ENCODE results near the gene ZMYM3. TPM values are rescaled to one million over a fixed set of nuclear protein-coding genes. Genes with fewer than 3 reads are reported as not detected.
A peak's percentile ranks its signal among the peaks of the same experiment; 100 is the strongest.

The ZMYM3 gene
- total RNA-seq, 2 experiments from 2014 or later, result 25.8 to 27.5 TPM

- no peak overlapping the region for H3K27ac Mint-ChIP-seq
- H3K36me3 Mint-ChIP-seq (ENCODE audit: low read depth), result no peaks in the 10 kb centered on the region
- intact Hi-C loops (cut with micrococcal nuclease), result no loop called here
- peaks cover 5% of the 10 kb centered on the region for H3K4me1 Mint-ChIP-seq (ENCODE audit: low read depth)
- DNase-seq (no peak), ATAC-seq (no peak)
- ChIA-PET CTCF (no interaction called here), POLR2A (no interaction called here)
- no peaks in the 10 kb centered on the region for H3K9me3 Mint-ChIP-seq
- TF ChIP-seq CTCF (IDR thresholded peaks at IDR 0.05), result no peak
- H3K4me3 Mint-ChIP-seq, result no peak overlapping the region
- no peaks in the 10 kb centered on the region for H3K27me3 Mint-ChIP-seq
Observed at GRCh38 chrX:71214152-71214551, 39.8 kb downstream of the ZMYM3 start.

- ChIA-PET CTCF (no interaction called here), POLR2A (interaction anchor here (0.6 kb wide), 1 partner anchor 307 kb away, joined by 3 read pairs; no protein-coding TSS in a partner anchor)
- no peak overlapping the region for H3K27ac Mint-ChIP-seq
- intact Hi-C loops (cut with micrococcal nuclease), result no loop called here
- peaks cover 5% of the 10 kb centered on the region for H3K4me1 Mint-ChIP-seq (ENCODE audit: low read depth)
- no peaks in the 10 kb centered on the region for H3K36me3 Mint-ChIP-seq (ENCODE audit: low read depth)
- no peaks in the 10 kb centered on the region for H3K9me3 Mint-ChIP-seq
- DNase-seq (no peak), ATAC-seq (no peak)
- no peak for TF ChIP-seq CTCF (IDR thresholded peaks at IDR 0.05)
- no peaks in the 10 kb centered on the region for H3K27me3 Mint-ChIP-seq
- H3K4me3 Mint-ChIP-seq, result no peak overlapping the region
Observed at GRCh38 chrX:71212536-71212935, 41.4 kb downstream of the ZMYM3 start.

- Mint-ChIP-seq H3K9me3 (no peaks in the 10 kb centered on the region), H3K27ac (no peak overlapping the region), H3K4me1 (ENCODE audit: low read depth) (no peaks in the 10 kb centered on the region), H3K27me3 (no peaks in the 10 kb centered on the region), H3K36me3 (ENCODE audit: low read depth) (no peaks in the 10 kb centered on the region), H3K4me3 (no peak overlapping the region)
- ATAC-seq (no peak), DNase-seq (no peak)
- ChIA-PET CTCF (no interaction called here), POLR2A (no interaction called here)
- TF ChIP-seq CTCF (IDR thresholded peaks at IDR 0.05), result no peak
- intact Hi-C loops (cut with micrococcal nuclease), result no loop called here
Observed at GRCh38 chrX:71210816-71211215, 43.1 kb downstream of the ZMYM3 start.

GRCh38 chrX:71199252-71200008 is 54.5 kb downstream of the ZMYM3 start:
- ChIA-PET CTCF (no interaction called here), POLR2A (no interaction called here)
- H3K27me3 Mint-ChIP-seq, result no peaks in the 10 kb centered on the region
- no peak for TF ChIP-seq CTCF (IDR thresholded peaks at IDR 0.05)
- H3K4me3 Mint-ChIP-seq, result no peak overlapping the region
- peaks cover 8% of the 10 kb centered on the region for H3K36me3 Mint-ChIP-seq (ENCODE audit: low read depth)
- DNase-seq (no peak), ATAC-seq (no peak)
- peak overlapping the region; percentile 57 for H3K27ac Mint-ChIP-seq
- peaks cover 16% of the 10 kb centered on the region for H3K4me1 Mint-ChIP-seq (ENCODE audit: low read depth)
- intact Hi-C loops (cut with micrococcal nuclease), result loop anchor here (10.0 kb wide), 2 partner anchors 55 to 85 kb away; partner anchors contain the start of genes NONO and ZMYM3
- no peaks in the 10 kb centered on the region for H3K9me3 Mint-ChIP-seq

- no peaks in the 10 kb centered on the region for H3K27me3 Mint-ChIP-seq
- intact Hi-C loops (cut with micrococcal nuclease), result loop anchor here (10.0 kb wide), 2 partner anchors 57 to 87 kb away; partner anchors contain the start of genes NONO and ZMYM3
Observed at GRCh38 chrX:71198066-71198465, 55.9 kb downstream of the ZMYM3 start.

More at GRCh38 chrX:71198066-71198465, 55.9 kb downstream of the ZMYM3 start:
- ChIA-PET POLR2A (interaction anchor here (0.8 to 2.2 kb wide), 3 partner anchors 16 to 86 kb away, joined by 5 to 8 read pairs (median 7); partner anchors contain the start of genes NONO and ZMYM3), CTCF (interaction anchor here (0.9 to 2.3 kb wide), 2 partner anchors 56 to 85 kb away, joined by 3 to 8 read pairs; partner anchors contain the start of genes NONO and ZMYM3)
- TF ChIP-seq CTCF (IDR thresholded peaks at IDR 0.05), result no peak
- Mint-ChIP-seq H3K9me3 (no peaks in the 10 kb centered on the region), H3K4me3 (peak overlapping the region; percentile 79), H3K4me1 (ENCODE audit: low read depth) (peaks cover 16% of the 10 kb centered on the region), H3K27ac (peak overlapping the region; percentile 87), H3K36me3 (ENCODE audit: low read depth) (peaks cover 8% of the 10 kb centered on the region)
- peak; percentile 24 for DNase-seq
- peak; percentile 26 for ATAC-seq
